NK-92 treated with Interleukin-12 subunit alpha and Interleukin-12 subunit beta, amount 100 ng/mL, for 24 hours (cell line): Measurements from ENCODE around the gene OSBPL7.

ENCODE experiments used
- DNase-seq: peaks from one replicate; lab custom pipeline; 2025; lab: John Stamatoyannopoulos, UW

OSBPL7 gene

GRCh38 chr17:47763913-47764582 is 57.5 kb downstream of the OSBPL7 start:
- no peak for DNase-seq

DNA sequence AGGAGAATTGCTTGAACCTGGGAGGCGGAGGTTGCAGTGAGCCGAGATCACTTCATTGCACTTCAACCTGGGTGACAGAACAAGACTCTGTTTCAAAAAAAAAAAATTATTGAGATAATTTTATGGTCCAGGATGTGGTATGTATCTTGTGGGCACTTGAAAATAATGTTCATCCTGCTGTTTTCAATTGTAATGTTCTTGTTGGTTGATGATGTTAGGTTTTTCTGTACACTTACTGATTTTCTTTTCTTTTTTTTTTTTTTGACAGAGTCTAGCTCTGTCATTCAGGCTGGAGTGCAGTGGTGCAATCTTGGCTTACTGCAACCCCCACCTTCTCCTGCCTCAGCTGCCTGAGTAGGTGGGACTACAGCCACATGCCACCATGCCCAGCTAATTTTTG is 58.9 kb downstream of the OSBPL7 start:
- no peak for DNase-seq

- no peak for DNase-seq
These were observed 61.0 kb downstream of the OSBPL7 start for GRCh38 chr17:47760409-47761140.

GRCh38 chr17:47757386-47757785 is 64.2 kb downstream of the OSBPL7 start:
- DNase-seq: no peak
